Smooth muscle cell (in vitro differentiated cells): Measurements from ENCODE around the gene RARG. TPM values are rescaled to one million over a fixed set of nuclear protein-coding genes. Genes with fewer than 3 reads are reported as not detected.
A peak's percentile ranks its signal among the peaks of the same experiment; 100 is the strongest.

Source experiments
- DNase-seq: peaks from one replicate; lab custom pipeline; 2025; ENCODE audit not compliant: unreplicated experiment; lab: John Stamatoyannopoulos, UW
- H2AFZ ChIP-seq: fragments of 200-600 bp; sonication (generic); 2 replicates; pipeline ENCODE4 v1.6.0; 2016; ENCODE audit warnings: antibody characterized with exemption, low read depth, mild to moderate bottlenecking
- H3F3A ChIP-seq: fragments of 200-600 bp; sonication (generic); 2 replicates; pipeline ENCODE4 v1.6.0; 2017; ENCODE audit warnings: antibody characterized with exemption, low read depth
- H3K27ac ChIP-seq: fragments of 200-600 bp; sonication (generic); 2 replicates; pipeline ENCODE4 v1.5.1; 2016; ENCODE audit warnings: low read depth, mild to moderate bottlenecking
- H3K27me3 ChIP-seq: fragments of 200-600 bp; sonication (generic); 2 replicates; pipeline ENCODE4 v1.6.1; 2016; ENCODE audit warnings: low read depth, mild to moderate bottlenecking
- H3K36me3 ChIP-seq: fragments of 200-600 bp; sonication (generic); 2 replicates; pipeline ENCODE4 v1.5.1; 2016; ENCODE audit warnings: low read depth
- H3K4me1 ChIP-seq: fragments of 200-600 bp; sonication (generic); 2 replicates; pipeline ENCODE4 v1.5.1; 2016; ENCODE audit warnings: low read depth
- H3K4me2 ChIP-seq: fragments of 200-600 bp; sonication (generic); 2 replicates; pipeline ENCODE4 v1.6.0; 2016; ENCODE audit warnings: mild to moderate bottlenecking
- H3K4me3 ChIP-seq: fragments of 200-600 bp; sonication (generic); 2 replicates; pipeline ENCODE4 v1.5.1; 2016; ENCODE audit warnings: mild to moderate bottlenecking
- H3K79me2 ChIP-seq: fragments of 200-600 bp; sonication (generic); 2 replicates; pipeline ENCODE4 v1.6.0; 2016; ENCODE audit warnings: low read depth, mild to moderate bottlenecking
- H3K9ac ChIP-seq: fragments of 200-600 bp; sonication (generic); 2 replicates; pipeline ENCODE4 v1.6.0; 2016; ENCODE audit warnings: low read depth
- H3K9me3 ChIP-seq: fragments of 200-600 bp; sonication (generic); replicated peaks from 2 replicates; pipeline ENCODE4 v1.5.1; 2016; ENCODE audit warnings: low read depth
- H4K20me1 ChIP-seq: fragments of 200-600 bp; sonication (generic); 2 replicates; pipeline ENCODE4 v1.6.0; 2016; ENCODE audit warnings: low read depth
- CTCF ChIP-seq: fragments of 200-600 bp; sonication (generic); IDR thresholded peaks from 2 replicates; pipeline ENCODE4 v1.5.1; 2017; ENCODE audit warnings: borderline replicate concordance, mild to moderate bottlenecking, antibody characterized with exemption; ENCODE audit not compliant: insufficient read depth, poor library complexity, severe bottlenecking
- WGBS: methylation state at CpG from one replicate; pipeline ENCODE4 v1.1.7; 2016; ENCODE audit warnings: low lambda C conversion rate; 5-methylcytosine and 5-hydroxymethylcytosine counted together
- polyA plus RNA-seq: library from polyadenylated mRNA; unstranded; fragments of >200 nt; fragmentation: Nextera tagmentation; extraction: Ambion mirVana; gene quantifications from 2 replicates; pipeline ENCODE4 v1.2.1, GENCODE V29; 2016
- total RNA-seq: library from RNA; depleted of rRNA; stranded (reverse); fragments of >200 nt; gene quantifications from 2 replicates; pipeline ENCODE4 v1.2.3, GENCODE V29; 2014

RARG gene
- total and polyA plus RNA-seq, 2 experiments from 2014 or later, result 21.8 to 32.9 TPM

GRCh38 chr12:53219956-53220693 is 11.9 kb downstream of the RARG start:
- peaks cover 4% of the 10 kb centered on the region for H3K79me2 ChIP-seq
- peak overlapping the region; percentile 42 for H3K9ac ChIP-seq
- no peaks in the 10 kb centered on the region for H3K36me3 ChIP-seq
- H3K9me3 ChIP-seq, result no peaks in the 10 kb centered on the region
- WGBS, result under 1% methylated on average over 43 of the region's 53 CpGs
- H2AFZ ChIP-seq, result no peak overlapping the region
- H3K4me3 ChIP-seq, result peak overlapping the region; percentile 61
- DNase-seq, result peak; percentile 60
- peak overlapping the region; percentile 88 for H3K4me2 ChIP-seq
- peaks cover 48% of the 10 kb centered on the region for H3K4me1 ChIP-seq
- H3K27me3 ChIP-seq, result no peaks in the 10 kb centered on the region
- H3F3A ChIP-seq, result peaks cover 14% of the 10 kb centered on the region
- H3K27ac ChIP-seq, result peak overlapping the region; percentile 97
- H4K20me1 ChIP-seq, result peaks cover 37% of the 10 kb centered on the region
- TF ChIP-seq CTCF, result no peak

GRCh38 chr12:53219292-53219955 is 12.6 kb downstream of the RARG start:
- H3K4me2 ChIP-seq, result peak overlapping the region; percentile 88
- peaks cover 4% of the 10 kb centered on the region for H3K79me2 ChIP-seq
- H3K4me1 ChIP-seq, result peaks cover 43% of the 10 kb centered on the region
- H3F3A ChIP-seq, result peaks cover 10% of the 10 kb centered on the region
- no peaks in the 10 kb centered on the region for H3K27me3 ChIP-seq
- no peaks in the 10 kb centered on the region for H3K36me3 ChIP-seq
- no peak overlapping the region for H2AFZ ChIP-seq
- peaks cover 39% of the 10 kb centered on the region for H4K20me1 ChIP-seq
- no peaks in the 10 kb centered on the region for H3K9me3 ChIP-seq
- peak overlapping the region; percentile 42 for H3K9ac ChIP-seq
- WGBS, result 1% methylated on average over 27 of the region's 27 CpGs
- H3K27ac ChIP-seq, result peak overlapping the region; percentile 97
- no peak for DNase-seq
- TF ChIP-seq CTCF, result no peak
- peak overlapping the region; percentile 61 for H3K4me3 ChIP-seq

GRCh38 chr12:53218551-53219291 is 13.3 kb downstream of the RARG start:
- Histone ChIP-seq H3K4me1 (peaks cover 36% of the 10 kb centered on the region), H3K4me3 (peak overlapping the region; percentile 61)

More at GRCh38 chr12:53218551-53219291, 13.3 kb downstream of the RARG start:
- H4K20me1 ChIP-seq, result peaks cover 39% of the 10 kb centered on the region
- no peaks in the 10 kb centered on the region for H3K9me3 ChIP-seq
- no peaks in the 10 kb centered on the region for H3K27me3 ChIP-seq
- no peak for TF ChIP-seq CTCF
- WGBS, result 8% methylated on average over 24 of the region's 30 CpGs
- no peak overlapping the region for H3K9ac ChIP-seq
- H3K36me3 ChIP-seq, result no peaks in the 10 kb centered on the region
- peak overlapping the region; percentile 88 for H3K4me2 ChIP-seq
- no peak for DNase-seq
- H2AFZ ChIP-seq, result no peak overlapping the region
- peaks cover 4% of the 10 kb centered on the region for H3K79me2 ChIP-seq
- H3K27ac ChIP-seq, result peak overlapping the region; percentile 35
- peaks cover 3% of the 10 kb centered on the region for H3F3A ChIP-seq
